ENCODE measurements around the gene KHDRBS1.
"Not testable (repeated sequence)": the region's sequence is repeated elsewhere in the genome, so short reads cannot be mapped to it uniquely, and the experiment has no call there.

KHDRBS1 gene

GRCh38 chr1:32013386-32014198 lies at the start of gene KHDRBS1:
TSS of gene KHDRBS1 (plus strand) at chr1:32013868. CDS start at chr1:32013996, 128 bp downstream.
- DNase-seq (ENCODE audit: low read depth in 2 of 2): peak; percentile 97 to 98

- no peak for DNase-seq (ENCODE audit: low read depth in 2 of 2)
These were observed 42.8 kb upstream of the KHDRBS1 start for GRCh38 chr1:31970873-31971272.

- no peak for DNase-seq (ENCODE audit: low read depth in 2 of 2)
These were observed 37.3 kb upstream of the KHDRBS1 start for GRCh38 chr1:31976401-31976800.

- no peak for DNase-seq (ENCODE audit: low read depth in 2 of 2)
These were observed 36.1 kb upstream of the KHDRBS1 start for GRCh38 chr1:31977385-31978131.

- no peak for DNase-seq (ENCODE audit: low read depth in 2 of 2)
These were observed 34.7 kb upstream of the KHDRBS1 start for GRCh38 chr1:31978843-31979400.

- no peak for DNase-seq (ENCODE audit: low read depth in 2 of 2)
These were observed 32.7 kb upstream of the KHDRBS1 start for GRCh38 chr1:31980835-31981455.

GRCh38 chr1:31981456-31981839 lies 32.2 kb upstream of the KHDRBS1 start:
- DNase-seq (ENCODE audit: low read depth in 2 of 2): no peak

- DNase-seq (ENCODE audit: low read depth in 2 of 2): no peak
These were observed 31.7 kb upstream of the KHDRBS1 start for GRCh38 chr1:31981972-31982371.

- peak; percentile 25 to 29 for DNase-seq (ENCODE audit: low read depth in 2 of 2)
These were observed 29.0 kb upstream of the KHDRBS1 start for GRCh38 chr1:31984419-31985347.

GRCh38 chr1:31985430-31985829 lies 28.2 kb upstream of the KHDRBS1 start:
- DNase-seq (ENCODE audit: low read depth in 2 of 2): no peak

- no peak for DNase-seq (ENCODE audit: low read depth in 2 of 2)
These were observed 26.5 kb upstream of the KHDRBS1 start for GRCh38 chr1:31987135-31987619.

GRCh38 chr1:31989964-31990363 lies 23.7 kb upstream of the KHDRBS1 start:
- DNase-seq (ENCODE audit: low read depth in 2 of 2): no peak

- no peak for DNase-seq (ENCODE audit: low read depth in 2 of 2)
These were observed 22.5 kb upstream of the KHDRBS1 start for GRCh38 chr1:31991182-31991581.

GRCh38 chr1:31995263-31995662 lies 18.4 kb upstream of the KHDRBS1 start:
- DNase-seq (ENCODE audit: low read depth in 2 of 2): no peak

GRCh38 chr1:31996121-31996520 lies 17.5 kb upstream of the KHDRBS1 start:
- not testable (repeated sequence) for DNase-seq (ENCODE audit: low read depth in 2 of 2)

GRCh38 chr1:32001863-32002262 lies 11.8 kb upstream of the KHDRBS1 start:
- no peak for DNase-seq (ENCODE audit: low read depth in 2 of 2)

GRCh38 chr1:32002285-32002684 lies 11.4 kb upstream of the KHDRBS1 start:
- not testable (repeated sequence) for DNase-seq (ENCODE audit: low read depth in 2 of 2)

- no peak for DNase-seq (ENCODE audit: low read depth in 2 of 2)
These were observed 8.1 kb upstream of the KHDRBS1 start for GRCh38 chr1:32005522-32005921.

- DNase-seq (ENCODE audit: low read depth in 2 of 2): no peak
These were observed 6.1 kb upstream of the KHDRBS1 start for GRCh38 chr1:32007591-32007940.

- no peak for DNase-seq (ENCODE audit: low read depth in 2 of 2)
These were observed 3.4 kb upstream of the KHDRBS1 start for GRCh38 chr1:32010246-32010645.

Measured in stimulated activated CD8-positive, alpha-beta memory T cell treated with anti-CD3 and anti-CD28 coated beads, Interleukin-7, amount 100 ng/mL, for 4 hours (primary cell).